RWPE1 (cell line): ENCODE data around the gene PHACTR3.
A peak's percentile ranks its signal among the peaks of the same experiment; 100 is the strongest.

Experiments
- CTCF ChIA-PET: fragments of 350-600 bp; sonication (Branson Sonifier 250); formaldehyde crosslinking; extraction: SDS; loops from one replicate; lab custom pipeline; 2021; lab: Yijun Ruan, JAX
- POLR2A ChIA-PET: fragments of 400-600 bp; formaldehyde crosslinking; extraction: SDS; loops from one replicate; lab custom pipeline; 2020; ENCODE audit warnings: antibody characterized with exemption; ENCODE audit not compliant: low non-redundant PET; lab: Yijun Ruan, JAX
- DNase-seq: peaks from one replicate; pipeline ENCODE4 v3.0.0; 2012; ENCODE audit warnings: low spot score
- H3K27ac ChIP-seq: fragments of 450-650 bp; 2 replicates; pipeline ENCODE4 v1.5.1; 2017
- TF ChIP-seq, protein P1 (sequence below): fragments of 450-650 bp; conservative IDR thresholded peaks from 2 replicates; pipeline ENCODE4 v1.5.1; 2017; ENCODE audit warnings: low read depth, mild to moderate bottlenecking

The PHACTR3 gene

DNA sequence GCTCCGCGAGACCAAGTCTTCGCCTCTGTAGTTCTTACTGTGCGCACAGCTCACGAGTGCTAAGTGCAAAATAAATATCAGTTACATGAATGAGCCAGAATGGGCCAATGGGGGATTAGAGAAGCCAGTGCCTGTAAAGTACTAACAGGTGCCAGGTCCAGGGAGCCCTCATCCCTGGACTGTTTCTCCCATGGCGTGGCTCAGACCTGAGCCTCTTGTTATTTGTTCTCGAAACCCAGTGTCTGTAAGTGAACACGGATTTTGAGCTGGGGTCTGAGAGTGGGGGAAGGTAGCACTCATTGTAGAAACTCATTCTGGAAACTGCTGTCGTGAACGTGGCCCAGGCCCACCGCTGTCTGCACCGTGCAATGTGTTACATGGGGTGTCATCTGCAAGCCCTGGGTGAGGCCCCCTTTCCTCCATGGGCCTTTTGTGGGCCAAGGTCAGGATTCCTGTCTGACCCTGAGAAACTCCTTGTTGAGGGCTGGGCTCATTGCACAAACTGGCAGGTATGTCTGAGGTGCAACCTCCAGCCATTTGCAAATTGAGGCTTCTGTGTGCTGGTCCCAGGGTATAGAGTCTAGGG is 174.4 kb downstream of the PHACTR3 start:
- ChIA-PET POLR2A (no interaction called here), CTCF (interaction anchor here (2.3 kb wide), 1 partner anchor 71 kb away, joined by 10 read pairs; no protein-coding TSS in a partner anchor)
- DNase-seq, result no peak
- TF ChIP-seq, protein P1, sequence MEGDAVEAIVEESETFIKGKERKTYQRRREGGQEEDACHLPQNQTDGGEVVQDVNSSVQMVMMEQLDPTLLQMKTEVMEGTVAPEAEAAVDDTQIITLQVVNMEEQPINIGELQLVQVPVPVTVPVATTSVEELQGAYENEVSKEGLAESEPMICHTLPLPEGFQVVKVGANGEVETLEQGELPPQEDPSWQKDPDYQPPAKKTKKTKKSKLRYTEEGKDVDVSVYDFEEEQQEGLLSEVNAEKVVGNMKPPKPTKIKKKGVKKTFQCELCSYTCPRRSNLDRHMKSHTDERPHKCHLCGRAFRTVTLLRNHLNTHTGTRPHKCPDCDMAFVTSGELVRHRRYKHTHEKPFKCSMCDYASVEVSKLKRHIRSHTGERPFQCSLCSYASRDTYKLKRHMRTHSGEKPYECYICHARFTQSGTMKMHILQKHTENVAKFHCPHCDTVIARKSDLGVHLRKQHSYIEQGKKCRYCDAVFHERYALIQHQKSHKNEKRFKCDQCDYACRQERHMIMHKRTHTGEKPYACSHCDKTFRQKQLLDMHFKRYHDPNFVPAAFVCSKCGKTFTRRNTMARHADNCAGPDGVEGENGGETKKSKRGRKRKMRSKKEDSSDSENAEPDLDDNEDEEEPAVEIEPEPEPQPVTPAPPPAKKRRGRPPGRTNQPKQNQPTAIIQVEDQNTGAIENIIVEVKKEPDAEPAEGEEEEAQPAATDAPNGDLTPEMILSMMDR, result no peak
- no peak overlapping the region for H3K27ac ChIP-seq

DNA sequence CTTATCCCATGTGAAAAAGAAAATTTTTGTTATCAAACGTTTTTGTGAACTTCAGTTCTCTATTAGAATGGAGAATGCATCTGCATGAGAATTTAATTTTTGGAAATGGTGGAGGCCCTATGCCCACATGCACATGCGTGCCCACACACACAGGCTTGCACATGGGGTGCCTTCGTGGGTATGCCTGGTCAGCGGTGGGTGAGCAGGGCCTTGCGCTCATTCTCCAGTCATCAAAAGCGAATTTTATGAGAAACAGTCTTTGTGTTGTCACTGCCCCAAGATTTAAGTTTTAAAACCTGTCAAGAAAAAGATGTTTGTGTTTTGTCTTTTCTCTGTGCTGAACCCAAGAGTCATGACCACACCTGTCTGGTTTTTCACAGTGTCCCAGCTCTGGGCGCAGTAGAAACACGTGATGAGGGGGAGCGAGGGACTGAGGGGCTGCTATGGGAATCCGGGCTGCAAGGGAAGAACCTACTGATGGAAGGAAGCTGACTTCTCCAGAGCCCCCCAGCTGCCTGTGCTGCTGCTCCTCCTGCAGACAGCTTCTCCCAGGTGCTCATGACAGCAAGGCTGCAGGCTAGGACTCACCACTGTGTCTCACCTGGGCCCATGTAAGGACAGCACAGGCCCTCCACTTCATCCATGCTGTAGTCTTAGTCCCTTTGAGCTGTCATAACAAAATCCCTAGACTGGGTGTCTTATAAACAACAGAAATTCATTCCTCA is 175.5 kb downstream of the PHACTR3 start:
- no peak for DNase-seq
- no peak overlapping the region for H3K27ac ChIP-seq
- TF ChIP-seq, protein P1, result no peak
- CTCF ChIA-PET, result interaction anchor here (4.8 kb wide), 1 partner anchor 72 kb away, joined by 69 read pairs; no protein-coding TSS in a partner anchor
- POLR2A ChIA-PET, result no interaction called here

DNA sequence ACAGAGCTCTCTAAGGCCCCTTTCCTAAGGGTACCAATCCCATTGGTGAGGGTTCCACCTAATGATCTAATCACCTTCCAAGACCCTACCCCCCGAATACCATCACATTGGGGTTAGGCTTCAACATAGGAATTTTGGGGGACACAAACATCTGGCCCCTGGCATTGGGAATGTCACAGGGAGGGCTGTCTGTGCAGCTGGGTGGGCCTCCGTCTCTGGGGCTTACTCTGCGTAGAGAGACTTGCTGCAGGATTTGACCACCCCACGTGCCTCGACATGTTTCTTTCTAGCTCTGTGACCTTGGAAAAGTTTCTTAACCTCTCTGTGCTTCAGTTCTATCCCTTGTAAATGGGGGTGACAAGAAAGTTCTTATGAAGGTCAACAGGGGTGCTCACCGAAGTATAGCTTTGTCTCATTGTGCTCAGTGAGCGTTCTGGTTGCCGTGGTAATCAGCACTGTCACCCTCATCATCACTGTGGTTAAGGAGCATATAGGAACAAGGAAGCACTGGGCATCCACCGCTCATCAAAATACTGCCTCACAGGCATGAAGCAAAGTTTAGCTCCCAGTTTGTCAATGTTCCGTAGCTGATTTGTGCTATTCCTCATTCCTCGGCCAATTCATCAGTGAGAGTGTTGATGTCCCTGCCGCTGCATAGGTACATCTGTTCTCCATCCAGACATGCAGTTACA is 176.3 kb downstream of the PHACTR3 start:
- CTCF ChIA-PET, result interaction anchor here (0.6 to 4.8 kb wide), 2 partner anchors 71 to 617 kb away, joined by 3 to 69 read pairs; partner anchors contain the start of gene ZNF831
- H3K27ac ChIP-seq, result no peak overlapping the region
- no peak for DNase-seq
- POLR2A ChIA-PET, result no interaction called here
- TF ChIP-seq, protein P1, result no peak

DNA sequence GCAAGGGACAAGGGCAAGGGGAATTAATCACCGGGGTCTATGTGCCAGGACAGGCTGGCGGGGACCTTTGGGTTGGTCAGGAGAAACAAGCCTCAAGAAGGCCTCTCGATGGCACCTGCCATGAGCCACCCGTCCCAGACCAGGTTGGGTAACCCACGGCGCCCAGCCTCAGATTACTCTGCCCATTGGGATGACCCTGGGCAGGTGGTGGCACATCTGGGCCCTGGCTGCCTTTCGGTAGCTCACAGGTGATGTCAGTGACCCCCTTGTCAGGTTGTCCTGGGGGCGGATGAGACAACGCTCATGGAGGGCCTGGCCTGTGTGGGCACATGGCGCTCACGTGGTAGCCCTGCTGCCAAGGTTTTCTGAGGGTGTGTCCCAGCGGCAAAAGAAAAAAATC is 176.9 kb downstream of the PHACTR3 start:
- DNase-seq, result no peak
- no peak overlapping the region for H3K27ac ChIP-seq
- CTCF ChIA-PET, result interaction anchor here (0.6 to 4.8 kb wide), 2 partner anchors 70 to 618 kb away, joined by 3 to 69 read pairs; partner anchors contain the start of gene ZNF831
- TF ChIP-seq, protein P1, result no peak
- POLR2A ChIA-PET, result no interaction called here

DNA sequence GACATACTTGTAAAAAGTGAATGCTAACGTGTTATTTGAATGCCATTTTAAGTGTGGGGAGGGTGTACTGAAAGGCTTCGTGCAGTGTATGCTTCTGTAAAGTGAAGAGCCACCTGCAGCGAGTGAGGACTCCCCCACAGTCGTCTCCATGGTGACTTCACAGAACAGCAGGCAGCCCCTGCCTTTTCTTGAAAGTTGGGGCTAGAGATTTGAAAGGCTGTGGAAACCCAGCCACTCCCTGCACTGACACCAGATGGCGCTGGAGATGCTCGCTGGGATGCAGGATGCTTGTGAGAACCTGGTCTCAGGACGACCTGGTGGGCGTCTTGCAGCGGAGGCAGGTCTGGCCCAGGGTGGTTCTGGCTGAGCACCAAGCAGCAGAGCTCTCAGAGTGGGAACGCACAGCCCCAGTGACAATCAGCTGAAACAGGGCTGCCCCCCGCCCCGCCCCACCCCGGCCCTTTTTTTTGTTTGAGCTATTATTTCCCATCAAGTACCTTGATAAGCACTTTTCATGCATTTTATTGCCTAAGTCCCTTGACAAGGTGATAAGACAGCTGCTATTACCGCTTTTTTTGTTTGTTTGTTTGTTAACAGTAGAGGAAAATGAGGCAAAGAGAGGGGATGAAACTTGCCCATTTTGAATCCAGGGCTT is 178.8 kb downstream of the PHACTR3 start:
- ChIA-PET CTCF (interaction anchor here (0.6 to 4.8 kb wide), 24 partner anchors 9 to 211 kb away, joined by 3 to 69 read pairs (median 4); partner anchors contain the start of gene SYCP2), POLR2A (interaction anchor here (0.5 kb wide), 1 partner anchor 274 kb away, joined by 4 read pairs; no protein-coding TSS in a partner anchor)
- H3K27ac ChIP-seq, result no peak overlapping the region
- TF ChIP-seq, protein P1, result peak; percentile 99
- DNase-seq, result peak; percentile 90
